Activated CD8-positive, alpha-beta T cell treated with anti-CD3 and anti-CD28 coated beads, Interleukin-2, amount 10 ng/mL, durations not matched to agents 7 days and 5 days (primary cell): ENCODE results near the gene POTEJ. TPM values are rescaled to one million over a fixed set of nuclear protein-coding genes. Genes with fewer than 3 reads are reported as not detected.
"Not testable (repeated sequence)": the region's sequence is repeated elsewhere in the genome, so short reads cannot be mapped to it uniquely, and the experiment has no call there.

ENCODE experiments used
- ATAC-seq: fragments of 150-1000 bp; cut with Tn5 transposase; one replicate; pipeline ENCODE4 v1.10.0; 2021; ENCODE audit warnings: moderate library complexity
- CTCF ChIA-PET: fragments of 350-600 bp; sonication (Branson Sonifier 250); formaldehyde crosslinking; loops from one replicate; lab custom pipeline; 2021; ENCODE audit warnings: antibody characterized with exemption; lab: Charles Lee
- POLR2A ChIA-PET: fragments of 350-600 bp; sonication (Branson Sonifier 250); formaldehyde crosslinking; loops from one replicate; lab custom pipeline; 2021; ENCODE audit warnings: antibody characterized with exemption; lab: Charles Lee
- DNase-seq: peaks from one replicate; pipeline ENCODE4 v3.0.0-alpha.2; 2020
- H3K27ac Mint-ChIP-seq: one replicate; pipeline ENCODE4 v1.8.0; 2021; ENCODE audit warnings: mild to moderate bottlenecking, mixed read lengths
- H3K27me3 Mint-ChIP-seq: one replicate; pipeline ENCODE4 v1.8.0; 2021; ENCODE audit warnings: low read depth, mixed read lengths
- H3K36me3 Mint-ChIP-seq: one replicate; pipeline ENCODE4 v1.8.0; 2021; ENCODE audit warnings: low read depth, mixed read lengths
- H3K4me1 Mint-ChIP-seq: one replicate; pipeline ENCODE4 v1.8.0; 2021; ENCODE audit warnings: low read depth, mixed read lengths
- H3K4me3 Mint-ChIP-seq: one replicate; pipeline ENCODE4 v1.8.0; 2021; ENCODE audit warnings: mild to moderate bottlenecking, mixed read lengths
- H3K9me3 Mint-ChIP-seq: one replicate; pipeline ENCODE4 v1.8.0; 2022; ENCODE audit warnings: mixed read lengths; ENCODE audit not compliant: insufficient read depth
- total RNA-seq, 2 experiments: library from RNA; stranded (reverse); gene quantifications; one replicate each; pipeline ENCODE4 v1.2.3, GENCODE V29; 2021

The POTEJ gene
- total RNA-seq = not detected

- H3K27me3 Mint-ChIP-seq, H3K9me3 Mint-ChIP-seq, H3K27ac Mint-ChIP-seq, ATAC-seq, POLR2A ChIA-PET, H3K4me1 Mint-ChIP-seq, DNase-seq, H3K36me3 Mint-ChIP-seq, H3K4me3 Mint-ChIP-seq, CTCF ChIA-PET: not testable (repeated sequence)
These were observed at the start of gene POTEJ for GRCh38 chr2:130611140-130611539. TSS of gene POTEJ (plus strand) at chr2:130611440. CDS start at chr2:130611533, 93 bp downstream.

DNA sequence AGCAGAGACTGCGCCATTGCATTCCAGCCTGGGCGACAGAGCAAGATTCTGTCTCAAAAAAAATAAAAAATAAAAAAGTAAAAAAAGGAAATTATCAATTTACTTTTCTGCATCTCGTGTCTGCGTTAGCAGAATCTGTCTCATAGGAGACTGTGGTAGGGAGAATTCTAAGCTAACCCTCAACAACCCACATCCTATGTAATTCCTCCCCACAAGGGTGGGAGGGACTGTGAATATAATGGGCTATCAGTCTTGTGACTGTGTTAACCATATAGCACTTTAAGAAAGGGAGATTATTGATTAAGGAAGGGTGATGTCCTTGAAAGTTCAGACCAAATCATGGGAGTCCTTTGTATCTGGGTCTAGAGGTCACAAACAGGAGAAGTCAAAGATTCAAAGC is 45.1 kb upstream of the POTEJ start:
- H3K27ac Mint-ChIP-seq, H3K9me3 Mint-ChIP-seq, H3K4me1 Mint-ChIP-seq, H3K27me3 Mint-ChIP-seq, H3K36me3 Mint-ChIP-seq, ATAC-seq, DNase-seq, H3K4me3 Mint-ChIP-seq, CTCF ChIA-PET, POLR2A ChIA-PET: not testable (repeated sequence)

DNA sequence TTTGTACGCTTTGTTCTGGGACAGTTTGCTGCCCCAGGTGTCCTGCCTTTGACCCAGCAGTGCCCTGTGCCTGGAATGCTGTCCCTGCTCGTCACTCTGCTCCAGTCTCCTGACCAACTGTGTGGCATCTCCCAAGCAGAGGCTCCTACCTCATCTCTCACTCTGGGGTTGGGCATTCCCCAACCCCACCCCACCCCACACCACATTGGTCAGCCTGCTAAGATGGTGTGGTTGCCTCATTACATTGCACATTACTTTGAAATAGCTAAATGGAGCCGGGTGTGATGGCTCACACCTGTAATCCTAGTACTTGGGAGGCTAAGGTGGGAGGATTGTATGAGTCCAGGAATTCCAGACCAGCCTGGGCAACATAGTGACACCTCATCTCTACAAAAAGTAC is 39.3 kb upstream of the POTEJ start:
- POLR2A ChIA-PET, H3K9me3 Mint-ChIP-seq, H3K27me3 Mint-ChIP-seq, H3K36me3 Mint-ChIP-seq, ATAC-seq, H3K4me3 Mint-ChIP-seq, DNase-seq, H3K4me1 Mint-ChIP-seq, CTCF ChIA-PET, H3K27ac Mint-ChIP-seq: not testable (repeated sequence)

GRCh38 chr2:130574230-130574629 is 37.0 kb upstream of the POTEJ start:
- H3K36me3 Mint-ChIP-seq, H3K27ac Mint-ChIP-seq, POLR2A ChIA-PET, DNase-seq, H3K4me1 Mint-ChIP-seq, CTCF ChIA-PET, H3K27me3 Mint-ChIP-seq, H3K9me3 Mint-ChIP-seq, ATAC-seq, H3K4me3 Mint-ChIP-seq: not testable (repeated sequence)

GRCh38 chr2:130576209-130576784 is 34.9 kb upstream of the POTEJ start:
- H3K4me1 Mint-ChIP-seq, H3K9me3 Mint-ChIP-seq, CTCF ChIA-PET, POLR2A ChIA-PET, H3K36me3 Mint-ChIP-seq, DNase-seq, ATAC-seq, H3K4me3 Mint-ChIP-seq, H3K27ac Mint-ChIP-seq, H3K27me3 Mint-ChIP-seq: not testable (repeated sequence)

DNA sequence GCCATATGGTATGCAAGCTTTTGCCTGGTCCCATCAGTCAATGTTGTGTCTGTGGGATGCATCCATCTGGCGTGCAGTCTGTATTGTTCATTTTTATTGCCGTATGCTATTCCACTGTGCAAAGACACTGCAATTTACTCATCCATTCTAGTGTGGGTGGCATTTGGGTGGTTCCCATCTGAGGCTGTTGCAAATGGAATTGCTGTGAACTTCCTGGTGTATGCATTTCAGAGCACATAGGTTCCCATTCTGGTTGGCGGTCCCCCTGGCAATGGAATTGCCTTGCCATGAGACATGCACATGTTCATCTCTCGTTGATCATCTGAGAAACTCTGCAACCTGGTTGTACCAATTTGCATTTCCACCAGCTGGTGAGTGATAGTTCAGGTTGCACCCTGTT is 33.7 kb upstream of the POTEJ start:
- H3K36me3 Mint-ChIP-seq, DNase-seq, CTCF ChIA-PET, H3K27ac Mint-ChIP-seq, POLR2A ChIA-PET, H3K4me1 Mint-ChIP-seq, H3K9me3 Mint-ChIP-seq, H3K27me3 Mint-ChIP-seq, ATAC-seq, H3K4me3 Mint-ChIP-seq: not testable (repeated sequence)

GRCh38 chr2:130579121-130579520 is 32.1 kb upstream of the POTEJ start:
- H3K27me3 Mint-ChIP-seq, H3K4me3 Mint-ChIP-seq, H3K36me3 Mint-ChIP-seq, H3K9me3 Mint-ChIP-seq, H3K27ac Mint-ChIP-seq, ATAC-seq, H3K4me1 Mint-ChIP-seq, DNase-seq, POLR2A ChIA-PET, CTCF ChIA-PET: not testable (repeated sequence)

- H3K27ac Mint-ChIP-seq, CTCF ChIA-PET, H3K9me3 Mint-ChIP-seq, H3K27me3 Mint-ChIP-seq, H3K4me3 Mint-ChIP-seq, H3K36me3 Mint-ChIP-seq, ATAC-seq, H3K4me1 Mint-ChIP-seq, POLR2A ChIA-PET: not testable (repeated sequence)
- DNase-seq = peak; percentile 17
These were observed 29.7 kb upstream of the POTEJ start for GRCh38 chr2:130581491-130581890.

DNA sequence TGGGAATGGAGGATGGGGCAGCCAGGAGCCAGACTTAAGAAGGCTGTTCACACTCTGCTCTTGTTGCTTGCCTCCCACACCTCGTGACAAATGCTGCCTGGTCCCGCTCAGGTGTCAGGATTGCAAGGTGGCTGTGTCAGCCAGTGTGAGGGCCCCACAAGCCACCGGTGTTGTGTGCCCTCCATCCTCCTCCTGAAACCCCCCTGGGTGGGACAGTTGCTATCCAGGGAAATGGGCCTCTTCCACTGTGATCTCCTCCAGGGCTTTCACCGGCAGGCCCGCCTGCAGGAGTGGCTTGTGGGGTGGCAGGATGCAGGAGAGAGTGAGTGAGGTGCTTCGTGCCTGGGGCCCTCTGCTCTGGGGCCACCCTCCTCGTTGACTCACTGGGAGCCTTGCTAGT is 28.3 kb upstream of the POTEJ start:
- CTCF ChIA-PET, H3K9me3 Mint-ChIP-seq, H3K4me3 Mint-ChIP-seq, H3K27ac Mint-ChIP-seq, ATAC-seq, POLR2A ChIA-PET, H3K27me3 Mint-ChIP-seq, DNase-seq, H3K4me1 Mint-ChIP-seq, H3K36me3 Mint-ChIP-seq: not testable (repeated sequence)

- ATAC-seq, H3K4me1 Mint-ChIP-seq, DNase-seq, H3K36me3 Mint-ChIP-seq, H3K9me3 Mint-ChIP-seq, H3K27ac Mint-ChIP-seq, CTCF ChIA-PET, H3K27me3 Mint-ChIP-seq, POLR2A ChIA-PET, H3K4me3 Mint-ChIP-seq: not testable (repeated sequence)
These were observed 27.7 kb upstream of the POTEJ start for GRCh38 chr2:130583582-130583981.

DNA sequence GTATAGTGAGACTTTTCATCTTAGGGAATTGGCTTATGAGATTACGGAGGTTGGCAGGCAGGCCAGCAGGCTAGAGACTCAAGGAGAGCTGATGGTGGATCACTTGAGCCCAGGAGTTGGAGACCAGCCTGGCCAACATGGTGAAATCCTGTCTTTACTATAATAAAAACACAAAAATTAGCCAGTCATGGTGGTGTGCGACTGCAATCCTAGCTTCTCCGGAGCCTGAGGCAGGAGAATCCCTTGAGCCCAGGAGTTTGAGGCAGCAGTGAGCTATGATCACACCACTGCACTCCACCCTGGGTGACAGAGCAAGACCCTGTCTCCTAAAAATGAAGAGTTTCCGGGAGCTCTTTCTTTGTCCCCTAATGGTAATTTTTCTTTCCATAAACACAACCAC is 26.5 kb upstream of the POTEJ start:
- H3K36me3 Mint-ChIP-seq, POLR2A ChIA-PET, H3K27ac Mint-ChIP-seq, ATAC-seq, H3K27me3 Mint-ChIP-seq, CTCF ChIA-PET, DNase-seq, H3K4me3 Mint-ChIP-seq, H3K9me3 Mint-ChIP-seq, H3K4me1 Mint-ChIP-seq: not testable (repeated sequence)

- DNase-seq (peak; percentile 10), ATAC-seq (peak; percentile 49)
- H3K4me3 Mint-ChIP-seq, H3K27me3 Mint-ChIP-seq, CTCF ChIA-PET, H3K4me1 Mint-ChIP-seq, H3K9me3 Mint-ChIP-seq, H3K27ac Mint-ChIP-seq, POLR2A ChIA-PET, H3K36me3 Mint-ChIP-seq: not testable (repeated sequence)
These were observed 22.4 kb upstream of the POTEJ start for GRCh38 chr2:130588688-130589458.
